ENCODE data around the gene PRPF38B.

The PRPF38B gene, protein sequence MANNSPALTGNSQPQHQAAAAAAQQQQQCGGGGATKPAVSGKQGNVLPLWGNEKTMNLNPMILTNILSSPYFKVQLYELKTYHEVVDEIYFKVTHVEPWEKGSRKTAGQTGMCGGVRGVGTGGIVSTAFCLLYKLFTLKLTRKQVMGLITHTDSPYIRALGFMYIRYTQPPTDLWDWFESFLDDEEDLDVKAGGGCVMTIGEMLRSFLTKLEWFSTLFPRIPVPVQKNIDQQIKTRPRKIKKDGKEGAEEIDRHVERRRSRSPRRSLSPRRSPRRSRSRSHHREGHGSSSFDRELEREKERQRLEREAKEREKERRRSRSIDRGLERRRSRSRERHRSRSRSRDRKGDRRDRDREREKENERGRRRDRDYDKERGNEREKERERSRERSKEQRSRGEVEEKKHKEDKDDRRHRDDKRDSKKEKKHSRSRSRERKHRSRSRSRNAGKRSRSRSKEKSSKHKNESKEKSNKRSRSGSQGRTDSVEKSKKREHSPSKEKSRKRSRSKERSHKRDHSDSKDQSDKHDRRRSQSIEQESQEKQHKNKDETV

DNA sequence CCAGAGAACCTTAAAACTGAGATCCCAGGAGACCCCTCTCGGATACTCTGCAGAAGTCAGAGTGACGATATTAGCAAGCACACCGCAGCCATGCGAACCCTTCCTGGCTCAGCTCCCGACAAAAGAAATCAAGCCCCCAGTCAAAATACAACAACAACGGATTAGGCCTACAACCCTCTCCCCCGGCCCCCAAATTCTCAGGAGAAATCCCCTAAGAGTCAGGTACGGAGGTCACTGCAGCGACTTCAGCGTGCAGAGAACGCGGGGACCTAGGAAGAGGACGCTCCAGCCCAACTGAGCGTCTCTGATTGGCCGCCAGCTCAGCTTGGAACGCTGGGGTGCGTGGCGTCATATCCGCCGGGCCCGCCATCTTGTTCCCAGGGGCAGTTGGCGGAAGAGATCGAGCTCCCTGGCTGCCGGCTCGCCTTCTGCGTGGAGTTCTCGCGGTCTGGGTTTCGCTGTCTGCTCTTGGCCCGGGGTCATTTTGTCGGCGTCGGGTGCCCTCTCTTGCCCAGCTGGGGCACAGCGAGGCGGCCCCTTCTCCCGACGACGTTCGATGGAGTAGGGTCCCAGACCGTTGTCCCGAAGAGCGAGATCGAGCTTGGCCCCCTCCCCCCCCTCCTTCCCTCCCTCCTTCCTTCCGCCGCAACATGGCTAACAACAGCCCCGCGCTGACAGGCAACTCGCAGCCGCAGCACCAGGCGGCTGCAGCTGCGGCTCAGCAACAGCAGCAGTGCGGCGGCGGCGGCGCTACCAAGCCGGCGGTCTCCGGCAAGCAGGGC is at the start of gene PRPF38B:
PRPF38B (plus strand) TSS at position 369 of the 782 bp plus-strand sequence; CDS start at position 651, 282 bp downstream.
- H3K4me3 ChIP-seq (replicated peaks; ENCODE audit: low read depth, low read length): peak within 1 kb of the TSS; percentile 97
- DNase-seq (ENCODE audit: low read depth): peak; percentile 91
- TF ChIP-seq CTCF (IDR thresholded peaks at IDR 0.05; ENCODE audit: low read length, missing control alignments): no peak

DNA sequence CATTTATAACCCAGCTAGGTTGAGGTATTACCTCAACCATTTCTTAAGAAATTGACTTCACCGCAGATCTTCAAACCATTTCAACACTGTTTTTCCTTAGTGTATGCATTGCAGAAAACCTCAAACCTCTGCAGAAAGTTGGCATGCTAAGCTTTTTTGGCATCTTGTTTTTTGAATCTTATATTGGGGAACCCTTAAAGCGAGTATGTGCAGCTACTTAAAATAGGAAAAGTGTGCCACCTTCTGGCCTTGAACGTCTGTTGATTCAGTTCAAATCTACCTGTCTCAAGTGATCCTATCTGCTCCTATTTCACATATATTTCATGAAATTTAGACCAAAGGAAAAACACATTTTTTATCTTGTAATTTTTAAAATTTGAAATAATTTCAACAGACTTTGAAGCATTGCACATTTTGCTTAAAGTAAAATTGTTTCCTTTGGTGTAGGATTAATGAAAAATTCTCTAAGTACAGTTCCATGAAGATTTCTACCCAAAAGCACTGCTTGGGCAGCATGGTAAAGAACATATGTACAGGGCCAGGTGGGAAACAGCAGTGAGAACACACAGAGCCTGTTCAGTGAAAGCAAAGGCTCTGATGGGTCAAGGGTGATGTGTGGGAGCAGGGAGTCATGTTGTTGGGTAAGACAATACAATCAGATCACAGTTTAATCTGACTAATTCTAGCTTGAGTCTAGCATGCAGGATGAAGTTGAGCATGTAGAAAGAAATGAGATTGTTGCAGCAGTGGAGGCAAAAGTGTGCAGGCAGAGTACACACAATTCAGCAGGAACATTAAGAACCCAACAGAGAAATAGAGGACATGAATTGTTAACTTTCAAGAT is 48.4 kb upstream of the PRPF38B start:
- no peak overlapping the region for H3K4me3 ChIP-seq (replicated peaks; ENCODE audit: low read depth, low read length)
- peak; percentile 88 for DNase-seq (ENCODE audit: low read depth)
- TF ChIP-seq CTCF (IDR thresholded peaks at IDR 0.05; ENCODE audit: low read length, missing control alignments): peak; percentile 65

DNA sequence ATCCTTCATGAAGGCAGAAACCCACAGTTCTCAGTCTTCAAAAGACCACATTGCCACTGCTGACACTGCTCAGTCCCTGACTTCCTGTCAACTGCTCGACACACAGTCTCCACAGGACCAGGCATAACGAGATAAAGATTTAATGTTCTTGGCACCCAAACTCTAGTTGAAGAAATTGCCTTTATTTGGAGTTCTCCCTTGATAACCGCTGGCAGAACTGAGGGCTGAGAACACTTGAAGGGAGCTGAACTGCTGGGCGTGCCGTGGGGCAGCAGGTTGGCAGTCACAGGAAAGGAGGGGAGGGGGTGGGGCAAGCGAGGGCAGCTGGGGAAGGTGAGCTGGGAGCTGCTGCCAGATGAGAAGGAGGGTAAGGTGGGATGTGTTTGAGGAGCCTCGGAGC is 47.1 kb upstream of the PRPF38B start:
- TF ChIP-seq CTCF (IDR thresholded peaks at IDR 0.05; ENCODE audit: low read length, missing control alignments): no peak
- no peak for DNase-seq (ENCODE audit: low read depth)
- H3K4me3 ChIP-seq (replicated peaks; ENCODE audit: low read depth, low read length): no peak overlapping the region

- TF ChIP-seq CTCF (IDR thresholded peaks at IDR 0.05; ENCODE audit: low read length, missing control alignments): no peak
- H3K4me3 ChIP-seq (replicated peaks; ENCODE audit: low read depth, low read length): no peak overlapping the region
- DNase-seq (ENCODE audit: low read depth): no peak
These were observed 46.4 kb upstream of the PRPF38B start for GRCh38 chr1:108645564-108646184.

GRCh38 chr1:108646265-108646647 is 45.9 kb upstream of the PRPF38B start:
- DNase-seq (ENCODE audit: low read depth): no peak
- H3K4me3 ChIP-seq (replicated peaks; ENCODE audit: low read depth, low read length): no peak overlapping the region
- TF ChIP-seq CTCF (IDR thresholded peaks at IDR 0.05; ENCODE audit: low read length, missing control alignments): no peak

DNA sequence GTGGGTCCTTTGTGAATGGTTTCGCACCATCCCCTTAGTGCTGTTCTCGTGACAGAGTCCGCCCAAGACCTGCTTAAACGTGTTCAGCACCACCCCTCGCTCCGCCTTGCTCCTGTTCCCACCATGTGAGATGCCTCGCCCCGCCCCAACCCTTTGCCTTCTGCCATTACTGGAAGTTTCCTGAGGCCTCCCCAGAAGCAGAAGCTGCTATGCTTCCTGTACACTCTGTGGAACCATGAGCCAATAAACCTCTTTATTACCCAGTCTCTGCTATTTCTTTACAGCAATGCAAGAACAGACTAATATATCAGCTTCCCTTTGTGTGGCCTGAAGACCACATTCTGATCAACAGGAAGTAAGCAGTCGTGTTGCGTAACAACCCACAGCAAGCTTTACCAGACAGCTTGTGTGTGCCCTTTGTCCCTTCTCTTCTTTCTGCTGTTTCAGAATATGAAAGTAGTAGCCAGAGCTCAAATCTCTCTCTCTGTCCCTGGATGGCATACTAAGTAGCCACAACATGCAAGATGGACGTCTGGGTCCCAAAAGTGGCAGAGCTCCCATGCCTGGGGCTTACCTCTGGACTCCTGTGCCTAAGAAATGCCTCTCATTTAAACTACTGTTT is 45.4 kb upstream of the PRPF38B start:
- no peak overlapping the region for H3K4me3 ChIP-seq (replicated peaks; ENCODE audit: low read depth, low read length)
- no peak for TF ChIP-seq CTCF (IDR thresholded peaks at IDR 0.05; ENCODE audit: low read length, missing control alignments)
- DNase-seq (ENCODE audit: low read depth): peak; percentile 91
